HepG2 (cell line): ENCODE results near the gene KRT13.

Experiments
- EZH2 ChIP-seq: conservative IDR thresholded peaks from 2 replicates; pipeline ENCODE4 v1.6.1; 2012; ENCODE audit warnings: mild to moderate bottlenecking, low read depth, low read length, moderate library complexity
- RAD21 ChIP-seq: fragments of 450-650 bp; formaldehyde crosslinking; IDR thresholded peaks from 2 replicates; pipeline ENCODE4 v1.5.0; 2020; ENCODE audit warnings: mild to moderate bottlenecking
- STAT5B ChIP-seq: sonication (generic); formaldehyde crosslinking; IDR thresholded peaks from 2 replicates; pipeline ENCODE4 v1.4.0; 2020; ENCODE audit warnings: missing genetic modification reagents
- TCF7L2 ChIP-seq: IDR thresholded peaks from 2 replicates; pipeline ENCODE4 v1.6.1; 2011; ENCODE audit warnings: mild to moderate bottlenecking, low read depth, low read length, moderate library complexity
- TF ChIP-seq, protein P1 (sequence below): sonication (generic); formaldehyde crosslinking; IDR thresholded peaks from 2 replicates; pipeline ENCODE4 v1.5.0; 2020; ENCODE audit warnings: mild to moderate bottlenecking, missing genetic modification reagents, borderline replicate concordance
- TF ChIP-seq, protein P2 (sequence below): sonication (generic); formaldehyde crosslinking; IDR thresholded peaks from 2 replicates; pipeline ENCODE4 v1.5.0; 2020; ENCODE audit warnings: mild to moderate bottlenecking, missing genetic modification reagents, moderate library complexity

DNA sequence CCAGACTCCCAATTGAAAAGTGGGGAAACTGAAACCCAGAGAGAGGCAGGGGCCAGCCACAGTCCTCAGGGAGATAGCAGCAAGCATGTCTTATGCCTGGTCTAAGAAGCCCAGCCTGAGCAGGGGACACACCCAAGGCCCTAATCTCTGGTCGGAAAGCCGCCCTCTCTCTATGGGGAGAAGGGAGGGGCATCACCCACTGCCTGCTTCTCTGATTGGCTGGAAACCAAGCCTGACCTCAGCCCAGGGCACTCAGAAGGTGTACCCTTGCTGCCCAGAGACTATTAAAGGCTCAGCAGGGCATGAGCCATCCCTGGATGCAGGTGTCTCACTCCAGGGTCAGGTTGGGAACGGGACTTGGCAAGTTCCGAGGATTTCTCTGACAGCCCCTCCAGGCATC, 5.7 kb upstream of the KRT13 start:
- TF ChIP-seq TCF7L2 (no peak), RAD21 (CRISPR knock-in tag) (no peak), EZH2 (no peak), STAT5B (CRISPR knock-in tag) (no peak)
- TF ChIP-seq, protein P1, sequence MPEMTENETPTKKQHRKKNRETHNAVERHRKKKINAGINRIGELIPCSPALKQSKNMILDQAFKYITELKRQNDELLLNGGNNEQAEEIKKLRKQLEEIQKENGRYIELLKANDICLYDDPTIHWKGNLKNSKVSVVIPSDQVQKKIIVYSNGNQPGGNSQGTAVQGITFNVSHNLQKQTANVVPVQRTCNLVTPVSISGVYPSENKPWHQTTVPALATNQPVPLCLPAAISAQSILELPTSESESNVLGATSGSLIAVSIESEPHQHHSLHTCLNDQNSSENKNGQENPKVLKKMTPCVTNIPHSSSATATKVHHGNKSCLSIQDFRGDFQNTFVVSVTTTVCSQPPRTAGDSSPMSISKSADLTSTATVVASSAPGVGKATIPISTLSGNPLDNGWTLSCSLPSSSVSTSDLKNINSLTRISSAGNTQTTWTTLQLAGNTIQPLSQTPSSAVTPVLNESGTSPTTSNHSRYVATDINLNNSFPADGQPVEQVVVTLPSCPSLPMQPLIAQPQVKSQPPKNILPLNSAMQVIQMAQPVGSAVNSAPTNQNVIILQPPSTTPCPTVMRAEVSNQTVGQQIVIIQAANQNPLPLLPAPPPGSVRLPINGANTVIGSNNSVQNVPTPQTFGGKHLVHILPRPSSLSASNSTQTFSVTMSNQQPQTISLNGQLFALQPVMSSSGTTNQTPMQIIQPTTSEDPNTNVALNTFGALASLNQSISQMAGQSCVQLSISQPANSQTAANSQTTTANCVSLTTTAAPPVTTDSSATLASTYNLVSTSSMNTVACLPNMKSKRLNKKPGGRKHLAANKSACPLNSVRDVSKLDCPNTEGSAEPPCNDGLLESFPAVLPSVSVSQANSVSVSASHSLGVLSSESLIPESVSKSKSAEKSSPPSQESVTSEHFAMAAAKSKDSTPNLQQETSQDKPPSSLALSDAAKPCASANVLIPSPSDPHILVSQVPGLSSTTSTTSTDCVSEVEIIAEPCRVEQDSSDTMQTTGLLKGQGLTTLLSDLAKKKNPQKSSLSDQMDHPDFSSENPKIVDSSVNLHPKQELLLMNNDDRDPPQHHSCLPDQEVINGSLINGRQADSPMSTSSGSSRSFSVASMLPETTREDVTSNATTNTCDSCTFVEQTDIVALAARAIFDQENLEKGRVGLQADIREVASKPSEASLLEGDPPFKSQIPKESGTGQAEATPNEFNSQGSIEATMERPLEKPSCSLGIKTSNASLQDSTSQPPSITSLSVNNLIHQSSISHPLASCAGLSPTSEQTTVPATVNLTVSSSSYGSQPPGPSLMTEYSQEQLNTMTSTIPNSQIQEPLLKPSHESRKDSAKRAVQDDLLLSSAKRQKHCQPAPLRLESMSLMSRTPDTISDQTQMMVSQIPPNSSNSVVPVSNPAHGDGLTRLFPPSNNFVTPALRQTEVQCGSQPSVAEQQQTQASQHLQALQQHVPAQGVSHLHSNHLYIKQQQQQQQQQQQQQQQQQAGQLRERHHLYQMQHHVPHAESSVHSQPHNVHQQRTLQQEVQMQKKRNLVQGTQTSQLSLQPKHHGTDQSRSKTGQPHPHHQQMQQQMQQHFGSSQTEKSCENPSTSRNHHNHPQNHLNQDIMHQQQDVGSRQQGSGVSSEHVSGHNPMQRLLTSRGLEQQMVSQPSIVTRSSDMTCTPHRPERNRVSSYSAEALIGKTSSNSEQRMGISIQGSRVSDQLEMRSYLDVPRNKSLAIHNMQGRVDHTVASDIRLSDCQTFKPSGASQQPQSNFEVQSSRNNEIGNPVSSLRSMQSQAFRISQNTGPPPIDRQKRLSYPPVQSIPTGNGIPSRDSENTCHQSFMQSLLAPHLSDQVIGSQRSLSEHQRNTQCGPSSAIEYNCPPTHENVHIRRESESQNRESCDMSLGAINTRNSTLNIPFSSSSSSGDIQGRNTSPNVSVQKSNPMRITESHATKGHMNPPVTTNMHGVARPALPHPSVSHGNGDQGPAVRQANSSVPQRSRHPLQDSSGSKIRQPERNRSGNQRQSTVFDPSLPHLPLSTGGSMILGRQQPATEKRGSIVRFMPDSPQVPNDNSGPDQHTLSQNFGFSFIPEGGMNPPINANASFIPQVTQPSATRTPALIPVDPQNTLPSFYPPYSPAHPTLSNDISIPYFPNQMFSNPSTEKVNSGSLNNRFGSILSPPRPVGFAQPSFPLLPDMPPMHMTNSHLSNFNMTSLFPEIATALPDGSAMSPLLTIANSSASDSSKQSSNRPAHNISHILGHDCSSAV (CRISPR knock-in tag): no peak
- TF ChIP-seq, protein P2, sequence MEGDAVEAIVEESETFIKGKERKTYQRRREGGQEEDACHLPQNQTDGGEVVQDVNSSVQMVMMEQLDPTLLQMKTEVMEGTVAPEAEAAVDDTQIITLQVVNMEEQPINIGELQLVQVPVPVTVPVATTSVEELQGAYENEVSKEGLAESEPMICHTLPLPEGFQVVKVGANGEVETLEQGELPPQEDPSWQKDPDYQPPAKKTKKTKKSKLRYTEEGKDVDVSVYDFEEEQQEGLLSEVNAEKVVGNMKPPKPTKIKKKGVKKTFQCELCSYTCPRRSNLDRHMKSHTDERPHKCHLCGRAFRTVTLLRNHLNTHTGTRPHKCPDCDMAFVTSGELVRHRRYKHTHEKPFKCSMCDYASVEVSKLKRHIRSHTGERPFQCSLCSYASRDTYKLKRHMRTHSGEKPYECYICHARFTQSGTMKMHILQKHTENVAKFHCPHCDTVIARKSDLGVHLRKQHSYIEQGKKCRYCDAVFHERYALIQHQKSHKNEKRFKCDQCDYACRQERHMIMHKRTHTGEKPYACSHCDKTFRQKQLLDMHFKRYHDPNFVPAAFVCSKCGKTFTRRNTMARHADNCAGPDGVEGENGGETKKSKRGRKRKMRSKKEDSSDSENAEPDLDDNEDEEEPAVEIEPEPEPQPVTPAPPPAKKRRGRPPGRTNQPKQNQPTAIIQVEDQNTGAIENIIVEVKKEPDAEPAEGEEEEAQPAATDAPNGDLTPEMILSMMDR (CRISPR knock-in tag): no peak
